ENCODE measurements around the gene SPPL3. TPM values are rescaled to one million over a fixed set of nuclear protein-coding genes. Genes with fewer than 3 reads are reported as not detected.

The SPPL3 gene
- total RNA-seq, 1 experiment from 2014 or later, result 39.7 TPM

- no peak for TF ChIP-seq REST (IDR thresholded peaks at IDR 0.05; ENCODE audit: low read depth)
- no peak for TF ChIP-seq CEBPB (IDR thresholded peaks at IDR 0.05; ENCODE audit: low read depth)
Measured at GRCh38 chr12:120725659-120726509, 178.3 kb downstream of the SPPL3 start, which contains the start of gene ACADS (continued).

GRCh38 chr12:120725151-120725658, 179.0 kb downstream of the SPPL3 start:
- peaks cover 3 to 22% of the 10 kb centered on the region in 2 experiments; a peak in 2 of 4 replicates for H3K4me1 ChIP-seq (ENCODE audit: control insufficient read depth in 1 of 2, insufficient read depth in 2 of 2, low read length in 2 of 2)
- H4K20me1 ChIP-seq (ENCODE audit: insufficient read depth), result no peaks in the 10 kb centered on the region
- peak overlapping the region; percentile 73; the same call in 1 of the 2 replicates for H3K27ac ChIP-seq (ENCODE audit: low read depth, low read length)
- peak overlapping the region; percentile 32 for H2AFZ ChIP-seq (ENCODE audit: low read depth, low read length, poor library complexity, severe bottlenecking)
- H3K27me3 ChIP-seq (ENCODE audit: insufficient read depth, low read length), result no peaks in the 10 kb centered on the region
- no peaks in the 10 kb centered on the region for H3K9me3 ChIP-seq (ENCODE audit: control insufficient read depth in 1 of 2, insufficient read depth in 1 of 2, low read depth in 1 of 2, low read length in 2 of 2)
- intact Hi-C loops (cut with micrococcal nuclease), result loop anchor here (5.0 kb wide), 1 partner anchor 247 kb away; no protein-coding TSS in a partner anchor
- peak; percentile 8 for ATAC-seq
- H3K36me3 ChIP-seq (ENCODE audit: control insufficient read depth in 1 of 2, insufficient read depth in 2 of 2, low read length in 2 of 2), result peaks cover 20 to 24% of the 10 kb centered on the region in 2 experiments; a peak in 3 of 4 replicates
- ChIA-PET POLR2A (interaction anchor here (1.2 kb wide), 1 partner anchor 15 kb away, joined by 3 read pairs; the partner anchor contains the start of gene UNC119B), CTCF (interaction anchor here (0.6 kb wide), 1 partner anchor 215 kb away, joined by 3 read pairs; no protein-coding TSS in a partner anchor), RAD21 (ENCODE audit: low non-redundant PET in 1 of 2, low total read pairs in 2 of 2, uncharacterized antibody in 2 of 2, unreplicated experiment in 2 of 2) (no interaction called here)
- TF ChIP-seq YY1 (IDR thresholded peaks at IDR 0.05; ENCODE audit: extremely low read depth, insufficient replicate concordance, low read depth, low read length) (no peak), EGR1 (IDR thresholded peaks at IDR 0.05; ENCODE audit: low read depth) (no peak), CBX3 (IDR thresholded peaks at IDR 0.05; ENCODE audit: low read depth) (no peak), CEBPB (IDR thresholded peaks at IDR 0.05; ENCODE audit: low read depth) (no peak), FOSL1 (IDR thresholded peaks at IDR 0.05; ENCODE audit: low read depth) (no peak), MAX (IDR thresholded peaks at IDR 0.05) (no peak), POLR2A (IDR thresholded peaks at IDR 0.05; ENCODE audit: borderline replicate concordance, extremely low read depth, insufficient read depth, insufficient read length) (no peak), SP1 (IDR thresholded peaks at IDR 0.05; ENCODE audit: low read depth) (no peak), TCF7L2 (IDR thresholded peaks at IDR 0.05; ENCODE audit: borderline replicate concordance, extremely low read depth, insufficient read depth, insufficient read length) (no peak), SRF (IDR thresholded peaks at IDR 0.05; ENCODE audit: low read depth) (no peak), ZBTB33 (IDR thresholded peaks at IDR 0.05; ENCODE audit: extremely low read depth, insufficient replicate concordance, low read length) (no peak), REST (IDR thresholded peaks at IDR 0.05; ENCODE audit: low read depth) (no peak)
- no peaks in the 10 kb centered on the region for H3K79me2 ChIP-seq (ENCODE audit: insufficient read depth, low read length)
- H3K9me2 ChIP-seq (ENCODE audit: insufficient read depth), result no peaks in the 10 kb centered on the region
- peak overlapping the region; percentile 81 for H3K9ac ChIP-seq (ENCODE audit: low read length)
- no TSS peak for BruUV-seq (replicated peaks)
- no peak for DNase-seq (ENCODE audit: low read depth, low spot score)
- peak overlapping the region; percentile 81 to 83 for H3K4me3 ChIP-seq (replicated peaks in 1 of 2; ENCODE audit: low read depth in 1 of 2, low read length in 2 of 2)
- peak overlapping the region; percentile 96 for H3K4me2 ChIP-seq (ENCODE audit: low read length)

Measured in HCT116 (cell line).